ENCODE results near the gene SFI1. TPM values are rescaled to one million over a fixed set of nuclear protein-coding genes. Genes with fewer than 3 reads are reported as not detected.
A peak's percentile ranks its signal among the peaks of the same experiment; 100 is the strongest.
"Not testable (repeated sequence)": the region's sequence is repeated elsewhere in the genome, so short reads cannot be mapped to it uniquely, and the experiment has no call there.

Gene SFI1
- polyA plus RNA-seq, 10 donors: 6.3 to 19.3 (median 10.1) TPM

DNA sequence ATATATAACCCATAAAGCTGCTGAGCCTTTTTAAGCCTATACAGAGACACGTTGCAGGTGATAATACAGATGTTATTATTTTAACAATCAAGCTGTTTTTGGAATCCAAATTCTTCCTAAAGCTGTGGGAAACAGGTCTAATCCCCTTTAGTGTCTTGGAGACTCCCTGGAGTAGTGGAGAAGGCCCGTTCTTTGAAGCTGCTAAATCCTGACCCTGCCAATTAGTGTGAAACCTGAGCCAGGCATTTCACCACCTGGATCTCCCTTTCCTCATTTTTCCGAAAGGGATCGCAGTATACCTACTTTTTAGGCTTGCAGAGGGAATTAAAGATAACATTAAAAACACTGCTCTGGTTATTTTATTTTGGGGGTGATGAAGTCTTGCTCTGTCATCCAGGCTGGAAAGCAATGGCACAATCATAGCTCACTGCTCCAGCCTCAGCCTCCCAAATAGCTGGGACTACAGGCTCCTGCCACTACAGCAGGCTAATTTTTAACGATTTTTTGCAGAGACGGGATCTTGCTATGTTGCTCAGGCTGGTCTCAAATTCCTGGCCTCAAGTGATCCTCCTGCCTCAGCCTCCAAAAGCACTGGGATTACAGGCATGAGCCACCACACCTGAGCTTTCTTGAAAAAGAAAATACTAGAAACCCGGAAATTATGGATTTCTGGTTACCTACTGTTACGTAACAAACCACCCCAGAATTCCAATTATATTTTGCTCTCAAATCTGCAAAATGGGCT is 4.9 kb upstream of the SFI1 start:
- DNase-seq: no peak

- no peak for DNase-seq
Measured at GRCh38 chr22:31492151-31492550, 4.2 kb upstream of the SFI1 start.

DNA sequence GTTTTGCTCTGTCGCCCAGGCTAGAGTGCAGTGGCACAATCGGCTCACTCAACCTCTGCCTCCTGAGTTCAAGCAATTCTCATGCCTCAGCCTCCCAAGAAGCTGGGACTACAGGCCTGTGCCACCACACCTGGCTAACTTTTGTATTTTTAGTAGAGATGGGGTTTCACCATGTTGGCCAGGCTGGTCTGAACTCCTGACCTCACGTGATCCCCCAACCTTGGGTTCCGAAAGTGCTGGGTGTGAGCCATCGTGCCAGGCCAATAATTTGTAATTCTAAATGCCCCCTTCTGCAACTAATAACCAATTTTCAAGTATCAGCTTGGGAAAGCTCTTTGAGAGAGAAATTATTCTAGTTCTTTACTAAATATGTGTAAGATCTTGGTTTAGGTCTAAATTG is 3.0 kb upstream of the SFI1 start:
- DNase-seq: not testable (repeated sequence)

- DNase-seq: no peak
Measured at GRCh38 chr22:31495343-31495742, 993 bp upstream of the SFI1 start.

DNA sequence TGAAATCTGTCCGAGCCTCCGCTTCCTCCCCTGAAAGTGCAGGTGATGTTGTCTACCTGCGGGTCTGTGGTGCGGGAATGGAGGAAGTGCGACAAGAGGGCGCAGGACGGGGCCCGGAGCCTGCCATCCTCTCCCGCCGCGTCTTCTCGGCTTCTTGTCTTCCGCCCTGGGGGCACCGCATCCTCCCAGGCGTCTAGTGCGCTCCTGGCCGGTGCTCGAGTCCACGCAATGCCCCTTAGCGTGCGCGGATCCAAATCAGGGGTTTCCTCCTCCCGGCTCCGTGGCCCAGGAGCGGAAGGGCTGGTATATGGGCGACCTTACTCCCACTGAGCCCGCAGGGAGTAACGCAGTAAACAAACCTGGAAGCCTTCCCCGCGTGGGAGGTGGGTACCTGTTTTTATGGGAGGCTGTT is 405 bp downstream of the SFI1 start:
- peak in 1 of 3 donors; percentile 3 for DNase-seq

- DNase-seq: no peak
Measured at GRCh38 chr22:31497148-31497938, 1.0 kb downstream of the SFI1 start.

GRCh38 chr22:31501738-31502137 is 5.4 kb downstream of the SFI1 start:
- DNase-seq: no peak

DNA sequence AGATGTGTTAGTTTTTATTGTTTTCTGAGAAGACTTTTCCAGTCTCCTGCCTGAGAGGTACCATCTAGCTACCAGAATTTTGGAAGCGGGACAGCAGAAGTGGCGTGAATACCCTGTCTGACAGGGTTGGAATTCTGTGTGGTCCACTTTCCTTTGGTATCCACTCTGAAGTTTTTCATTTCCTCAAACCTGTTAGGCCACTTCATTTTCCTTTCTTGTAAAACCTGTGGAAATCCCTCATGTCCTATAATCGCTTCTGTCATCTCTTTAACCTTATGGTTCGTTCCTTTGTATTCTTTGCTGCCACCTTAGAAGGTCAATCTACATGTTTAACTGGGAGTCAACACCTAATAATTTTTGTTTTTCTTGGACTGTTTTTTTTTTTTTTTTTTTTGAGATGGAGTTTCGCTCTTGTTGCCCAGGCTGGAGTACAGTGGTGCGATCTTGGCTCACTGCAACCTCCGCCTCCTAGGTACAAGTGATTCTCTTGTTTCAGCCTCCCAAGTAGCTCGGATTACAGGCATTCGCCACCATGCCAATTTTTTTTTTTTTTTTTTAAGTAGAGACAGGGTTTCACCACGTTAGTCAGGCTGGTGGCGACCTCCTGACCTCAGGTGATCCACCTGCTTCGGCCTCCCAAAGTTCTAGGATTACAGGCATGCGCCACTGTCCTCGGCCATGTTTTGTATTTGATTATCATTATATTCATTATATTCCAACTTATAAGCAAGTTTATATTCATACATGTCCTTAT is 7.1 kb downstream of the SFI1 start:
- DNase-seq: no peak

DNA sequence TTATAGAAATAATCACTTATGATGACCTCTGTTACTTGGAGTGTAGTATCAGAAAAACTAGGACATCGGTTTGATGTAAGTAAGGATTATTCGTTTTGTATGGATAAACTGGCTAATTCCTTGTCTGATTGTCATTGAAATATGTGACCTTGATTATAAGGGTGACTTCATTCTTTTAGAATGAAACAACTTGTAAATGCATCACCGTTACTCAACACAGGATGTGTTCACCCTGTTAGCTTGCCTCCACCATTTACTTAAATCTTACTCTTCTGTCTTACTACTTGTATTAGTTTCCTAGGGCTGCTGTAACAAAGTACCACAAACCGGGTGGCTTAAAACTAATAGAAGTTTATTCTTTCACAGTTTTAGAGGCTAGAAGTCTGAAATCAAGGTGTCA is 7.9 kb downstream of the SFI1 start:
- no peak for DNase-seq

GRCh38 chr22:31507517-31507916 is 11.2 kb downstream of the SFI1 start:
- DNase-seq: not testable (repeated sequence)

GRCh38 chr22:31508536-31508935 is 12.2 kb downstream of the SFI1 start:
- no peak for DNase-seq

GRCh38 chr22:31509061-31509762 is 12.9 kb downstream of the SFI1 start:
- no peak for DNase-seq

DNA sequence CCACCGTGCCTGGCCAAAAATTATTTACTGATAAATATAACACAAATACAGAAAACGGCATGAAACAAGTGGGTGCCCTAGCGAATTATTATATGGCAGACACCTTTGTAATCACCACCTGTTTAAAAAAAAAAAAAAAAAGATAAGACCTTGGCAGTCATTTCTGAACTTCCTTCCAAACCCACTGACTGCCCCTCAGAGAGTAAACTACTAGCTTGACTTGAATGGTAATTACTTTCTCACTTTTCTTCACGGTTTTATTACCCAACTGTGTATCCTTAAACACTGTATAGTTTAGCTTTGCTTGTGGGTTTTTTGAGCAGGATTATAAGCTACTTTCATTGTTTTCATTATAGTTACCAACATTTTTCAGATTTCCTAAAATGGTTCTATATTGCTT is 23.7 kb downstream of the SFI1 start:
- no peak for DNase-seq

GRCh38 chr22:31524132-31524531 is 27.8 kb downstream of the SFI1 start:
- not testable (repeated sequence) for DNase-seq

- DNase-seq: no peak
Measured at GRCh38 chr22:31526270-31526669, 29.9 kb downstream of the SFI1 start.

DNA sequence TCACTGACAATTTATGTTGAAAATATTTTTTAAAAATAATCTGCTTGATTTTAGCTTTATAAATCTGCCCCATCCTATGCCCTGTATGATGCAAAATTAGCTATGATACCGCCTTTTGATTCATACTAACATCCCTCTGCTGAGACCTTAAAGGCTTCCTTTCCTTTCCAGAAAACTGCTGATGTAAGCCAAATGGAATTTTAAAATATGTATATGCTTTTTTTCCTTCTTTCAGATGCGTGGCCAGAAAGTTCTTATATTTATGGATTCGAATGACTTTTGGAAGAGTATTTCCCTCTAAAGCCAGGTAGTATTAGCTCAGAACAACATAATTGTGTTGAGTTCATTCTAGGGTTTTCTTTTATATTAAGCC is 34.5 kb downstream of the SFI1 start:
- peak; percentile 34 to 79 (median 49) for DNase-seq

GRCh38 chr22:31532060-31532459 is 35.7 kb downstream of the SFI1 start:
- DNase-seq: peak in 1 of 3 donors; percentile 20

DNA sequence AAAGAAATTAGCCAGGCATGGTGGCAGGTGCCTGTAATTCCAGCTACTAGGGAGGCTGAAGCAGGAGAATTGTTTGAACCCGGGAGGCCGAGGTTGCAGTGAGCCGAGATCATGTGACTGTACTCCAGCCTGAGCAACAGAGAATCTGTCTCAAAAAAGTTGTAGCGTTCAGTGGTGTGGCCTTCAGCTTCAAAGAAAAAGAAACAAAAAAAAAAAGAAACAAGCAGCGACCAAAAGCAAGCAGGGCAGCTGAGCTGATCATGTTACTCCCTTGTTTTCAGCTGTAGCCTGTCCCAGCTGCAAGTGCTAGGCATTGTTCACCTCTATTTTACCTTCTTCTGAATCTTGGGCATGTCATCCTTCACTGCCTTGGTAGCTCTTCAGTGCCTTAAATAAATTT is 37.0 kb downstream of the SFI1 start:
- no peak for DNase-seq

DNA sequence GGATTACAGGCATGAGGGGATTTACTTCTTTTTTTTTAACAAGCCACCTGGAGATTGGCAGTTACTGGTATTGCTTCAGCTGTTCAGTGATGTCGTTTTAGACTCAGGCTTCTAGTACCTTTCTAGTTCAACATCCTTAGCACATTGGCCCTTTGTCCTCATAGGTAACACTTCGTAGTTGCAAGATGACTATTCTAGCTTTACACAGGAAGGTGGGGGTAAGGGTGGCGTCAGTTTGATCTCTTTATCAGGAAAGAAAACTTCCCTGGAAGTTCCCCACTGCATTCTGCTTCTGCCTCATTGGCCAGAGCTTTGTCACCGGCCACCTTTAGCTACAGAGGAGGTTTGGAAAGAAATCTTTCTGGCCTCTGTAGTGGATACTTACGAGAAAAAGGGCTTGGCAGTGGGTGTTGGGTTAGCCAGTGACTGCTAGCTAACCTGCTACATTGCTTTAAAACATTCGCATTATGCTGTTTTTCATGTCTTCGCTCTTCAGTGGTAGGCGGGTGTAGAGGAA is 40.7 kb downstream of the SFI1 start:
- no peak for DNase-seq

- DNase-seq: no peak
Measured at GRCh38 chr22:31538815-31539214, 42.5 kb downstream of the SFI1 start.

DNA sequence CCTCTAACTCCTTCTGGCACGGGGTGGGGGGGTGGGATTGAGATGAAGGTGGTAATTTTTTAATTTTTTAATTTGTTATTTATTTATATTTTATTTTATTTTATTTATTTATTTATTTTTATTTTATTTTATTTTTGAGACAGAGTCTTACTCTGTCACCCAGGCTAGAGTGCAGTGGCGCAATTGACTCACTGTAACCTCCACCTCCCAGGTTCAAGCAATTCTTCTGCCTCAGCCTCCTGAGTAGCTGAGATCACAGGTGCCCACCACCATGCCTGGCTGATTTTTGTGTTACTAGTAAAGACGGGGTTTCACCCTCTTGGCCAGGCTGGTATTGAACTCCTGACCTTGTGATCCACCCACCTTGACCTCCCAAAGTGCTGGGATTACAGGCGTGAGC is 43.8 kb downstream of the SFI1 start:
- not testable (repeated sequence) for DNase-seq

- no peak for DNase-seq
Measured at GRCh38 chr22:31540966-31541365, 44.6 kb downstream of the SFI1 start.

Data from muscle of back (tissue), 11 donors.